NT2/D1 (cell line): ENCODE measurements around the gene OTOGL.

Experiments
- SUZ12 ChIP-seq: IDR thresholded peaks from 2 replicates; pipeline ENCODE4 v1.6.1; 2011; ENCODE audit not compliant: insufficient read length, insufficient read depth; ENCODE audit errors: extremely low read depth
- YY1 ChIP-seq: IDR thresholded peaks from 2 replicates; pipeline ENCODE4 v1.6.1; 2011; ENCODE audit not compliant: insufficient read length, insufficient read depth
- ZNF274 ChIP-seq: IDR thresholded peaks from 2 replicates; pipeline ENCODE4 v1.6.1; 2011; ENCODE audit warnings: mild to moderate bottlenecking, low read depth, low read length

GRCh38 chr12:80211671-80212070, 112.3 kb downstream of the OTOGL start:
- TF ChIP-seq ZNF274 (no peak), YY1 (no peak), SUZ12 (no peak)
